Astrocyte (in vitro differentiated cells and primary cell): Measurements from ENCODE around the gene CUEDC1. TPM values are rescaled to one million over a fixed set of nuclear protein-coding genes. Genes with fewer than 3 reads are reported as not detected.

ENCODE experiments used
- DNase-seq: peaks from one replicate; pipeline ENCODE4 v3.0.0-alpha.2; 2010; ENCODE audit warnings: low read depth
- FAIRE-seq: peaks from 2 replicates; lab custom pipeline; 2011; peaks lifted over from hg19 to GRCh38; lab: Jason Lieb, UNC
- H2AFZ ChIP-seq: 2 replicates; pipeline ENCODE4 v1.6.0; 2012; ENCODE audit warnings: low read depth, low read length, inconsistent platforms
- H3K27ac ChIP-seq: 2 replicates; pipeline ENCODE4 v1.5.1; 2011; ENCODE audit warnings: low read depth, low read length, inconsistent platforms
- H3K27me3 ChIP-seq: 2 replicates; pipeline ENCODE4 v1.6.0; 2011; ENCODE audit warnings: low read length, inconsistent platforms; ENCODE audit not compliant: insufficient read depth
- H3K36me3 ChIP-seq: 2 replicates; pipeline ENCODE4 v1.5.1; 2011; ENCODE audit warnings: low read length, inconsistent platforms; ENCODE audit not compliant: insufficient read depth
- H3K4me1 ChIP-seq: 2 replicates; pipeline ENCODE4 v1.5.1; 2011; ENCODE audit warnings: low read length, inconsistent platforms; ENCODE audit not compliant: insufficient read depth
- H3K4me2 ChIP-seq: 2 replicates; pipeline ENCODE4 v1.6.0; 2012; ENCODE audit warnings: low read length, inconsistent platforms
- H3K4me3 ChIP-seq: 2 replicates; pipeline ENCODE4 v1.5.1; 2011; ENCODE audit warnings: low read depth, mild to moderate bottlenecking, low read length, inconsistent platforms; ENCODE audit not compliant: insufficient read depth
- H3K79me2 ChIP-seq: 2 replicates; pipeline ENCODE4 v1.6.0; 2012; ENCODE audit warnings: mild to moderate bottlenecking, low read length, inconsistent platforms; ENCODE audit not compliant: insufficient read depth
- H3K9ac ChIP-seq: 2 replicates; pipeline ENCODE4 v1.6.0; 2012; ENCODE audit warnings: mild to moderate bottlenecking, low read length, inconsistent platforms
- H3K9me3 ChIP-seq: 2 replicates; pipeline ENCODE4 v1.5.1; 2012; ENCODE audit warnings: low read depth, mild to moderate bottlenecking, low read length, inconsistent platforms; ENCODE audit not compliant: insufficient read depth
- H4K20me1 ChIP-seq: 2 replicates; pipeline ENCODE4 v1.6.0; 2012; ENCODE audit warnings: low read length, inconsistent platforms; ENCODE audit not compliant: insufficient read depth
- H3K27ac Mint-ChIP-seq: one replicate; pipeline ENCODE4 v1.8.0; 2021; ENCODE audit warnings: mild to moderate bottlenecking, mixed read lengths; ENCODE audit not compliant: unreplicated experiment
- H3K27me3 Mint-ChIP-seq: one replicate; pipeline ENCODE4 v1.8.0; 2021; ENCODE audit warnings: low read depth, mixed read lengths; ENCODE audit not compliant: unreplicated experiment
- H3K36me3 Mint-ChIP-seq: one replicate; pipeline ENCODE4 v1.8.0; 2021; ENCODE audit warnings: low read depth, mixed read lengths; ENCODE audit not compliant: unreplicated experiment
- H3K4me1 Mint-ChIP-seq: one replicate; pipeline ENCODE4 v1.8.0; 2021; ENCODE audit warnings: low read depth, mixed read lengths; ENCODE audit not compliant: unreplicated experiment
- H3K4me3 Mint-ChIP-seq: one replicate; pipeline ENCODE4 v1.8.0; 2021; ENCODE audit warnings: mild to moderate bottlenecking, moderate library complexity, mixed read lengths; ENCODE audit not compliant: unreplicated experiment
- H3K9me3 Mint-ChIP-seq: one replicate; pipeline ENCODE4 v1.8.0; 2021; ENCODE audit warnings: mild to moderate bottlenecking, mixed read lengths; ENCODE audit not compliant: unreplicated experiment
- CTCF ChIP-seq: IDR thresholded peaks from 2 replicates; pipeline ENCODE4 v1.5.1; 2011; ENCODE audit warnings: low read depth, mild to moderate bottlenecking, inconsistent platforms, low read length, moderate library complexity; ENCODE audit not compliant: insufficient read depth
- EZH2 ChIP-seq: IDR thresholded peaks from 2 replicates; pipeline ENCODE4 v1.6.1; 2012; ENCODE audit warnings: mild to moderate bottlenecking, low read length, inconsistent platforms; ENCODE audit not compliant: insufficient read depth
- total RNA-seq: library from RNA; stranded (reverse); gene quantifications from 2 replicates; pipeline ENCODE4 v1.2.1, GENCODE V29; 2021

Gene CUEDC1
- total RNA-seq, 1 donor from 2014 or later = 43.7 TPM

- H3K27ac Mint-ChIP-seq = no peak overlapping the region
- DNase-seq = no peak
- no peaks in the 10 kb centered on the region for H3K79me2 ChIP-seq
- peaks cover 7% of the 10 kb centered on the region for H3K4me1 Mint-ChIP-seq
- TF ChIP-seq EZH2 (no peak), CTCF (no peak)
- no peak for FAIRE-seq
- H3K27me3 ChIP-seq = peaks cover 2% of the 10 kb centered on the region
- no peak overlapping the region for H3K4me3 ChIP-seq
- H2AFZ ChIP-seq = no peak overlapping the region
- no peaks in the 10 kb centered on the region for H3K9me3 Mint-ChIP-seq
- H3K4me2 ChIP-seq = no peak overlapping the region
- no peak overlapping the region for H3K4me3 Mint-ChIP-seq
- no peak overlapping the region for H3K9ac ChIP-seq
- peaks cover 9% of the 10 kb centered on the region for H3K4me1 ChIP-seq
- H3K27me3 Mint-ChIP-seq = peaks cover 20% of the 10 kb centered on the region
- no peak overlapping the region for H3K27ac ChIP-seq
- H3K36me3 Mint-ChIP-seq = no peaks in the 10 kb centered on the region
- H3K9me3 ChIP-seq = no peaks in the 10 kb centered on the region
- H4K20me1 ChIP-seq = no peaks in the 10 kb centered on the region
- no peaks in the 10 kb centered on the region for H3K36me3 ChIP-seq
These were observed 11.7 kb upstream of the CUEDC1 start for GRCh38 chr17:57966875-57967274.

- Histone ChIP-seq H3K79me2 (no peaks in the 10 kb centered on the region), H3K36me3 (no peaks in the 10 kb centered on the region), H3K4me1 (peaks cover 9% of the 10 kb centered on the region), H3K27me3 (peaks cover 2% of the 10 kb centered on the region), H3K4me2 (no peak overlapping the region), H3K9ac (no peak overlapping the region), H2AFZ (no peak overlapping the region), H3K4me3 (no peak overlapping the region), H3K9me3 (no peaks in the 10 kb centered on the region), H3K27ac (no peak overlapping the region), H4K20me1 (no peaks in the 10 kb centered on the region)
- Mint-ChIP-seq H3K4me1 (peaks cover 7% of the 10 kb centered on the region), H3K9me3 (no peaks in the 10 kb centered on the region), H3K27me3 (peaks cover 20% of the 10 kb centered on the region), H3K4me3 (no peak overlapping the region), H3K27ac (no peak overlapping the region), H3K36me3 (no peaks in the 10 kb centered on the region)
- TF ChIP-seq CTCF (no peak), EZH2 (no peak)
- no peak for FAIRE-seq
- DNase-seq = no peak
These were observed 11.0 kb upstream of the CUEDC1 start for GRCh38 chr17:57966246-57966645.

- FAIRE-seq = no peak
- Mint-ChIP-seq H3K4me3 (no peak overlapping the region), H3K36me3 (no peaks in the 10 kb centered on the region), H3K27me3 (peaks cover 20% of the 10 kb centered on the region), H3K27ac (no peak overlapping the region), H3K4me1 (peaks cover 6% of the 10 kb centered on the region), H3K9me3 (no peaks in the 10 kb centered on the region)
- peaks cover 3% of the 10 kb centered on the region for H3K4me1 ChIP-seq
- TF ChIP-seq EZH2 (no peak), CTCF (no peak)
- H3K27ac ChIP-seq = no peak overlapping the region
- no peaks in the 10 kb centered on the region for H3K36me3 ChIP-seq
- H3K9me3 ChIP-seq = no peaks in the 10 kb centered on the region
- no peak overlapping the region for H3K9ac ChIP-seq
- no peak overlapping the region for H3K4me3 ChIP-seq
- H3K4me2 ChIP-seq = no peak overlapping the region
- H2AFZ ChIP-seq = no peak overlapping the region
- no peaks in the 10 kb centered on the region for H4K20me1 ChIP-seq
- H3K79me2 ChIP-seq = no peaks in the 10 kb centered on the region
- no peak for DNase-seq
- H3K27me3 ChIP-seq = peaks cover 2% of the 10 kb centered on the region
These were observed 10.4 kb upstream of the CUEDC1 start for GRCh38 chr17:57965521-57966160.
